Nephron progenitor cell (in vitro differentiated cells): ENCODE data around the gene GBP3.
"Not testable (repeated sequence)": the region's sequence is repeated elsewhere in the genome, so short reads cannot be mapped to it uniquely, and the experiment has no call there.

Source experiments
- DNase-seq: peaks from one replicate; pipeline ENCODE4 v3.0.0; 2021
- H3K27ac Mint-ChIP-seq: 2 replicates; pipeline ENCODE4 v1.8.0; 2021; ENCODE audit warnings: mild to moderate bottlenecking, moderate library complexity, mixed read lengths
- H3K27me3 Mint-ChIP-seq: 2 replicates; pipeline ENCODE4 v1.8.0; 2021; ENCODE audit warnings: mild to moderate bottlenecking, low read depth, mixed read lengths; ENCODE audit not compliant: poor library complexity
- H3K36me3 Mint-ChIP-seq: 2 replicates; pipeline ENCODE4 v1.8.0; 2021; ENCODE audit warnings: low read depth, mixed read lengths
- H3K4me1 Mint-ChIP-seq: 2 replicates; pipeline ENCODE4 v1.8.0; 2021; ENCODE audit warnings: mixed read lengths
- H3K4me3 Mint-ChIP-seq: 2 replicates; pipeline ENCODE4 v1.8.0; 2021; ENCODE audit warnings: mild to moderate bottlenecking, moderate library complexity, mixed read lengths
- H3K9me3 Mint-ChIP-seq: 2 replicates; pipeline ENCODE4 v1.8.0; 2021; ENCODE audit warnings: mild to moderate bottlenecking, moderate library complexity, mixed read lengths
- CTCF ChIP-seq: fragments of 200-600 bp; sonication (generic); IDR thresholded peaks from 2 replicates; pipeline ENCODE4 v1.5.0; 2021; ENCODE audit warnings: antibody characterized with exemption

The GBP3 gene

GRCh38 chr1:89023026-89023425 lies 360 bp upstream of the GBP3 start:
- Mint-ChIP-seq H3K4me3 (no peak overlapping the region), H3K27me3 (no peaks in the 10 kb centered on the region), H3K27ac (no peak overlapping the region), H3K4me1 (peaks cover 19% of the 10 kb centered on the region), H3K36me3 (no peaks in the 10 kb centered on the region), H3K9me3 (no peaks in the 10 kb centered on the region)
- TF ChIP-seq CTCF, result no peak
- no peak for DNase-seq

- H3K27ac Mint-ChIP-seq, H3K36me3 Mint-ChIP-seq: not testable (repeated sequence)
These were observed 4.3 kb downstream of the GBP3 start for GRCh38 chr1:89018318-89018717.

GRCh38 chr1:89008511-89008910 lies 14.2 kb downstream of the GBP3 start:
- H3K4me1 Mint-ChIP-seq, result no peaks in the 10 kb centered on the region
- TF ChIP-seq CTCF, result no peak
- H3K9me3 Mint-ChIP-seq, result peaks cover 6% of the 10 kb centered on the region
- H3K27ac Mint-ChIP-seq, result no peak overlapping the region
- H3K36me3 Mint-ChIP-seq, result no peaks in the 10 kb centered on the region
- peaks cover 8% of the 10 kb centered on the region for H3K27me3 Mint-ChIP-seq
- H3K4me3 Mint-ChIP-seq, result no peak overlapping the region
- no peak for DNase-seq

More at GRCh38 chr1:89018318-89018717, 4.3 kb downstream of the GBP3 start:
- peaks cover 19% of the 10 kb centered on the region for H3K4me1 Mint-ChIP-seq
- not testable (repeated sequence) for DNase-seq, H3K4me3 Mint-ChIP-seq, H3K27me3 Mint-ChIP-seq, H3K9me3 Mint-ChIP-seq

GRCh38 chr1:89005286-89006151 lies 17.1 kb downstream of the GBP3 start:
- no peak for DNase-seq
- Mint-ChIP-seq H3K36me3 (no peaks in the 10 kb centered on the region), H3K4me1 (no peaks in the 10 kb centered on the region), H3K27me3 (peaks cover 8% of the 10 kb centered on the region), H3K27ac (no peak overlapping the region), H3K4me3 (no peak overlapping the region), H3K9me3 (peaks cover 6% of the 10 kb centered on the region)
- no peak for TF ChIP-seq CTCF

GRCh38 chr1:89002176-89002575 lies 20.5 kb downstream of the GBP3 start:
- not testable (repeated sequence) for H3K4me3 Mint-ChIP-seq, H3K36me3 Mint-ChIP-seq, H3K4me1 Mint-ChIP-seq, H3K9me3 Mint-ChIP-seq, H3K27ac Mint-ChIP-seq, H3K27me3 Mint-ChIP-seq, DNase-seq

GRCh38 chr1:89001510-89001909 lies 21.2 kb downstream of the GBP3 start:
- no peak for TF ChIP-seq CTCF
- H3K4me3 Mint-ChIP-seq, result no peak overlapping the region
- H3K36me3 Mint-ChIP-seq, result no peaks in the 10 kb centered on the region
- H3K9me3 Mint-ChIP-seq, result peaks cover 6% of the 10 kb centered on the region
- H3K27me3 Mint-ChIP-seq, result peaks cover 8% of the 10 kb centered on the region
- H3K4me1 Mint-ChIP-seq, result no peaks in the 10 kb centered on the region
- no peak overlapping the region for H3K27ac Mint-ChIP-seq
- no peak for DNase-seq

- Mint-ChIP-seq H3K4me1 (no peaks in the 10 kb centered on the region), H3K27ac (no peak overlapping the region), H3K9me3 (peaks cover 1% of the 10 kb centered on the region), H3K4me3 (no peak overlapping the region), H3K36me3 (no peaks in the 10 kb centered on the region), H3K27me3 (no peaks in the 10 kb centered on the region)
- peak; percentile 28 for DNase-seq
- peak; percentile 57 for TF ChIP-seq CTCF
These were observed 23.9 kb downstream of the GBP3 start for GRCh38 chr1:88998716-88999115.
